ENCODE results near the gene LAMA2. TPM values are rescaled to one million over a fixed set of nuclear protein-coding genes. Genes with fewer than 3 reads are reported as not detected.
A peak's percentile ranks its signal among the peaks of the same experiment; 100 is the strongest.

Gene LAMA2
- total and polyA plus RNA-seq, 4 donors = 6.0 to 86.5 (median 46.4) TPM

GRCh38 chr6:129238991-129239390 lies 356.1 kb downstream of the LAMA2 start:
- Histone ChIP-seq H3K4me3 (ENCODE audit: low read length in 2 of 2) (no peak overlapping the region), H3K4me1 (ENCODE audit: control insufficient read depth in 1 of 2, insufficient read depth in 2 of 2, low read length in 2 of 2) (no peaks in the 10 kb centered on the region), H3K9me3 (ENCODE audit: control insufficient read depth, low read length) (no peaks in the 10 kb centered on the region), H3K36me3 (ENCODE audit: control insufficient read depth in 1 of 2, insufficient read depth in 2 of 2, low read length in 1 of 2) (no peaks in the 10 kb centered on the region), H3K27ac (ENCODE audit: low read depth in 1 of 2, low read length in 2 of 2) (no peak overlapping the region), H3K27me3 (ENCODE audit: control insufficient read depth in 1 of 2, insufficient read depth in 2 of 2, low read length in 1 of 2) (no peaks in the 10 kb centered on the region)
- WGBS, 2 donors = 78 to 83% methylated on average over 1 of the region's 1 CpG
- ATAC-seq (ENCODE audit: low FRiP score) (no peak), DNase-seq (no peak)
- intact Hi-C loops (cut with DNase I) = no loop called here

- no peaks in the 10 kb centered on the region for H3K9me3 ChIP-seq (ENCODE audit: control insufficient read depth, low read length)
- ATAC-seq (ENCODE audit: low FRiP score) (no peak), DNase-seq (no peak)
- H3K36me3 ChIP-seq (ENCODE audit: control insufficient read depth in 1 of 2, insufficient read depth in 2 of 2, low read length in 1 of 2) = no peaks in the 10 kb centered on the region
- no peak overlapping the region for H3K27ac ChIP-seq (ENCODE audit: low read depth in 1 of 2, low read length in 2 of 2)
- no peak overlapping the region for H3K4me3 ChIP-seq (ENCODE audit: low read length in 2 of 2)
- WGBS, 2 donors = 97 to 98% methylated on average over 10 of the region's 10 CpGs
- no peaks in the 10 kb centered on the region for H3K4me1 ChIP-seq (ENCODE audit: control insufficient read depth in 1 of 2, insufficient read depth in 2 of 2, low read length in 2 of 2)
- intact Hi-C loops (cut with DNase I) = no loop called here
- no peaks in the 10 kb centered on the region for H3K27me3 ChIP-seq (ENCODE audit: control insufficient read depth in 1 of 2, insufficient read depth in 2 of 2, low read length in 1 of 2)
These were observed 357.0 kb downstream of the LAMA2 start for GRCh38 chr6:129239825-129240491.

GRCh38 chr6:129240492-129240853 lies 357.5 kb downstream of the LAMA2 start:
- WGBS, 2 donors = 95 to 99% methylated on average over 2 of the region's 2 CpGs
- DNase-seq = no peak
- intact Hi-C loops (cut with DNase I) = no loop called here
- Histone ChIP-seq H3K27me3 (ENCODE audit: control insufficient read depth in 1 of 2, insufficient read depth in 2 of 2, low read length in 1 of 2) (no peaks in the 10 kb centered on the region), H3K4me3 (ENCODE audit: low read length in 2 of 2) (no peak overlapping the region), H3K36me3 (ENCODE audit: control insufficient read depth in 1 of 2, insufficient read depth in 2 of 2, low read length in 1 of 2) (no peaks in the 10 kb centered on the region), H3K9me3 (ENCODE audit: control insufficient read depth, low read length) (no peaks in the 10 kb centered on the region), H3K27ac (ENCODE audit: low read depth in 1 of 2, low read length in 2 of 2) (no peak overlapping the region), H3K4me1 (ENCODE audit: control insufficient read depth in 1 of 2, insufficient read depth in 2 of 2, low read length in 2 of 2) (no peaks in the 10 kb centered on the region)
- no peak for ATAC-seq (ENCODE audit: low FRiP score)

GRCh38 chr6:129242546-129242945 lies 359.6 kb downstream of the LAMA2 start:
- DNase-seq (no peak), ATAC-seq (ENCODE audit: low FRiP score) (no peak)
- 82 to 91% methylated on average over 2 of the region's 2 CpGs for WGBS, 2 donors
- Histone ChIP-seq H3K36me3 (ENCODE audit: control insufficient read depth in 1 of 2, insufficient read depth in 2 of 2, low read length in 1 of 2) (no peaks in the 10 kb centered on the region), H3K4me3 (ENCODE audit: low read length in 2 of 2) (no peak overlapping the region), H3K9me3 (ENCODE audit: control insufficient read depth, low read length) (no peaks in the 10 kb centered on the region), H3K27me3 (ENCODE audit: control insufficient read depth in 1 of 2, insufficient read depth in 2 of 2, low read length in 1 of 2) (no peaks in the 10 kb centered on the region), H3K4me1 (ENCODE audit: control insufficient read depth in 1 of 2, insufficient read depth in 2 of 2, low read length in 2 of 2) (no peaks in the 10 kb centered on the region), H3K27ac (ENCODE audit: low read depth in 1 of 2, low read length in 2 of 2) (no peak overlapping the region)
- intact Hi-C loops (cut with DNase I) = no loop called here

GRCh38 chr6:129243377-129243776 lies 360.4 kb downstream of the LAMA2 start:
- Histone ChIP-seq H3K27me3 (ENCODE audit: control insufficient read depth in 1 of 2, insufficient read depth in 2 of 2, low read length in 1 of 2) (no peaks in the 10 kb centered on the region), H3K36me3 (ENCODE audit: control insufficient read depth in 1 of 2, insufficient read depth in 2 of 2, low read length in 1 of 2) (no peaks in the 10 kb centered on the region), H3K27ac (ENCODE audit: low read depth in 1 of 2, low read length in 2 of 2) (no peak overlapping the region), H3K4me1 (ENCODE audit: control insufficient read depth in 1 of 2, insufficient read depth in 2 of 2, low read length in 2 of 2) (no peaks in the 10 kb centered on the region), H3K9me3 (ENCODE audit: control insufficient read depth, low read length) (no peaks in the 10 kb centered on the region), H3K4me3 (ENCODE audit: low read length in 2 of 2) (no peak overlapping the region)
- ATAC-seq (ENCODE audit: low FRiP score) (no peak), DNase-seq (no peak)
- 16 to 26% methylated on average over 2 of the region's 2 CpGs for WGBS, 2 donors
- intact Hi-C loops (cut with DNase I) = no loop called here

- H3K4me1 ChIP-seq (ENCODE audit: control insufficient read depth in 1 of 2, insufficient read depth in 2 of 2, low read length in 2 of 2) = no peaks in the 10 kb centered on the region
- ATAC-seq (ENCODE audit: low FRiP score) (no peak), DNase-seq (no peak)
- H3K36me3 ChIP-seq (ENCODE audit: control insufficient read depth in 1 of 2, insufficient read depth in 2 of 2, low read length in 1 of 2) = no peaks in the 10 kb centered on the region
- H3K4me3 ChIP-seq (ENCODE audit: low read length in 2 of 2) = no peak overlapping the region
- WGBS, 2 donors = 67 to 82% methylated on average over 4 of the region's 4 CpGs
- H3K27ac ChIP-seq (ENCODE audit: low read depth in 1 of 2, low read length in 2 of 2) = no peak overlapping the region
- H3K27me3 ChIP-seq (ENCODE audit: control insufficient read depth in 1 of 2, insufficient read depth in 2 of 2, low read length in 1 of 2) = no peaks in the 10 kb centered on the region
- intact Hi-C loops (cut with DNase I) = no loop called here
- H3K9me3 ChIP-seq (ENCODE audit: control insufficient read depth, low read length) = no peaks in the 10 kb centered on the region
These were observed 366.0 kb downstream of the LAMA2 start for GRCh38 chr6:129248946-129249345.

- Histone ChIP-seq H3K27me3 (ENCODE audit: control insufficient read depth in 1 of 2, insufficient read depth in 2 of 2, low read length in 1 of 2) (no peaks in the 10 kb centered on the region), H3K9me3 (ENCODE audit: control insufficient read depth, low read length) (no peaks in the 10 kb centered on the region), H3K27ac (ENCODE audit: low read depth in 1 of 2, low read length in 2 of 2) (no peak overlapping the region), H3K4me1 (ENCODE audit: control insufficient read depth in 1 of 2, insufficient read depth in 2 of 2, low read length in 2 of 2) (no peaks in the 10 kb centered on the region), H3K36me3 (ENCODE audit: control insufficient read depth in 1 of 2, insufficient read depth in 2 of 2, low read length in 1 of 2) (no peaks in the 10 kb centered on the region), H3K4me3 (ENCODE audit: low read length in 2 of 2) (no peak overlapping the region)
- ATAC-seq (ENCODE audit: low FRiP score) (no peak), DNase-seq (peak in 1 of 2 donors; percentile 58)
- 66 to 69% methylated on average over 13 of the region's 13 CpGs for WGBS, 2 donors
- intact Hi-C loops (cut with DNase I) = loop anchor here in 1 of 2 donors (10.0 kb wide), 2 partner anchors 447 to 527 kb away; no protein-coding TSS in a partner anchor
These were observed 368.9 kb downstream of the LAMA2 start for GRCh38 chr6:129251669-129252376.

- no peaks in the 10 kb centered on the region for H3K4me1 ChIP-seq (ENCODE audit: control insufficient read depth in 1 of 2, insufficient read depth in 2 of 2, low read length in 2 of 2)
- no peaks in the 10 kb centered on the region for H3K27me3 ChIP-seq (ENCODE audit: control insufficient read depth in 1 of 2, insufficient read depth in 2 of 2, low read length in 1 of 2)
- H3K27ac ChIP-seq (ENCODE audit: low read depth in 1 of 2, low read length in 2 of 2) = no peak overlapping the region
- DNase-seq = no peak
- no peak overlapping the region for H3K4me3 ChIP-seq (ENCODE audit: low read length in 2 of 2)
- H3K36me3 ChIP-seq (ENCODE audit: control insufficient read depth in 1 of 2, insufficient read depth in 2 of 2, low read length in 1 of 2) = no peaks in the 10 kb centered on the region
- 54 to 58% methylated on average over 6 of the region's 6 CpGs for WGBS, 2 donors
- H3K9me3 ChIP-seq (ENCODE audit: control insufficient read depth, low read length) = no peaks in the 10 kb centered on the region
- intact Hi-C loops (cut with DNase I) = loop anchor here in 1 of 2 donors (10.0 kb wide), 2 partner anchors 448 to 528 kb away; no protein-coding TSS in a partner anchor
- no peak for ATAC-seq (ENCODE audit: low FRiP score)
These were observed 369.6 kb downstream of the LAMA2 start for GRCh38 chr6:129252377-129253071.
